ENCODE results near the gene TRMT2A. TPM values are rescaled to one million over a fixed set of nuclear protein-coding genes. Genes with fewer than 3 reads are reported as not detected.

Gene TRMT2A
- polyA plus RNA-seq, 1 donor (not counting 4 experiments of a cell fraction or from before 2014, with no cell fraction given) = 18.3 TPM

DNA sequence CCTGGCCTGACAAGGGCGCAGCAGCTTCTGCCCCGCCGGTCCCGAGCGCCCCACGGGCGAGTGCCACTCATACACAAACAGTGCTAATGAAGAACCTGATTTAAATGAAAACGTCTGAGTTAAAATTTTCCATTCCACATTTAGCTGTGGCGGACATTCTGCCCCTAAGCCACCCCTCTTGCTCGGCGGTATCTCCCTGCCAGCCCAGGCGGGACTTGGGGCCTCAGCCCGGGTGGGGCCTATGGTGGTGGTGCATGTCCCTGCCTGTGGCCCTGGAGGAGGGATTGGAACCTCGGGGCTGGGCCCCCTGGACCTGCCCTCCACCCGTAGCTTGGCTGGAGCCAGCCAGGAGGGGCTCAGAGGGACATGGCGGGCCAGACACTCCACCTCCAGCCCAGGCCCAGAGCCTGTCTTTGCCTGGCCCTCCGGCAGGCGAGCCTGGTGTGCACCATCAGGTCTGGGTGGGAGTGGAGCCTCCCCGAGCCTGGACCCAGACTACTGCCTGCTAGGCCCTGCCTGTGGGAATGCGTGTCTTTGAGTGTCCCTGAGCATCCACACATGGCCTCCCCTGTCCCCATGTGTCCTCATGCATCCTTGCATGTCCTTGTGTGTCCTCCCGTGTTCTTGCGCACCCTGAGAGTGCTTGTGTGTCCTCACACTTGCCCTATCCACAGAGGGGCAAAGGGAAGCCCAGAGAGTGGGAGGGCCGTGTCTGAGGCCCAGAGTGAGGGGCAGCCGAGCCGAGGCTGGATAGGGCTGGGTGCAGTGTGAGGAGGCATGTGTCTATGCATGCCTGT, 19.0 kb upstream of the TRMT2A start:
- no peak for DNase-seq (ENCODE audit: low read depth, low spot score)
- H4K20me1 ChIP-seq (ENCODE audit: control insufficient read depth, extremely low read depth, insufficient read depth, low read length) = peaks cover 31% of the 10 kb centered on the region
- dilution Hi-C loops (cut with MboI; ENCODE audit: extremely low pct_ligation_motif_present, low sequenced_read_pairs) = no loop called here
- H3K4me1 ChIP-seq (ENCODE audit: control insufficient read depth, extremely low read depth, insufficient read depth, low read length) = peaks cover 15% of the 10 kb centered on the region
- no peak overlapping the region for H3K27ac ChIP-seq (ENCODE audit: control insufficient read depth, insufficient read depth, low read length)
- no peaks in the 10 kb centered on the region for H3K9me1 ChIP-seq (ENCODE audit: control insufficient read depth, extremely low read depth, insufficient read depth, low read length)
- no peak for TF ChIP-seq EZH2 (IDR thresholded peaks at IDR 0.05; ENCODE audit: low read length)
- TF ChIP-seq CTCF (optimal IDR thresholded peaks at IDR 0.05 in 1 of 3, IDR thresholded peaks at IDR 0.05 in 1 of 3, conservative IDR thresholded peaks at IDR 0.05 in 1 of 3; ENCODE audit: extremely low read depth in 1 of 3, insufficient read depth in 2 of 3, low read length in 3 of 3) = no peak
- no peak overlapping the region for H3K4me3 ChIP-seq (ENCODE audit: control insufficient read depth in 2 of 3, extremely low read depth in 1 of 3, insufficient read depth in 2 of 3, low read depth in 1 of 3, low read length in 3 of 3)
- no peak for FAIRE-seq
- no peak overlapping the region for H2AFZ ChIP-seq (ENCODE audit: control insufficient read depth, low read length)
- no peaks in the 10 kb centered on the region for H3K27me3 ChIP-seq (ENCODE audit: control insufficient read depth, extremely low read depth, insufficient read depth, low read length)
- peaks cover 69% of the 10 kb centered on the region for H3K79me2 ChIP-seq (ENCODE audit: control insufficient read depth, insufficient read depth, low read length)
- H3K36me3 ChIP-seq (ENCODE audit: control insufficient read depth in 2 of 2, extremely low read depth in 1 of 2, insufficient read depth in 2 of 2, low read length in 2 of 2) = peaks cover 9 to 16% of the 10 kb centered on the region in 2 experiments
- H3K9me3 ChIP-seq (ENCODE audit: control insufficient read depth, low read depth, low read length) = no peaks in the 10 kb centered on the region
- no peak overlapping the region for H3K4me2 ChIP-seq (ENCODE audit: control insufficient read depth, extremely low read depth, insufficient read depth, low read depth, low read length)
- no peak overlapping the region for H3K9ac ChIP-seq (ENCODE audit: control insufficient read depth, extremely low read depth, insufficient read depth, low read length)

- H3K9me3 ChIP-seq (ENCODE audit: control insufficient read depth, low read depth, low read length) = no peaks in the 10 kb centered on the region
- H3K4me1 ChIP-seq (ENCODE audit: control insufficient read depth, extremely low read depth, insufficient read depth, low read length) = peaks cover 15% of the 10 kb centered on the region
- no peak overlapping the region for H3K27ac ChIP-seq (ENCODE audit: control insufficient read depth, insufficient read depth, low read length)
- H3K79me2 ChIP-seq (ENCODE audit: control insufficient read depth, insufficient read depth, low read length) = peaks cover 69% of the 10 kb centered on the region
- DNase-seq (ENCODE audit: low read depth, low spot score) = no peak
- no peaks in the 10 kb centered on the region for H3K9me1 ChIP-seq (ENCODE audit: control insufficient read depth, extremely low read depth, insufficient read depth, low read length)
- peaks cover 31% of the 10 kb centered on the region for H4K20me1 ChIP-seq (ENCODE audit: control insufficient read depth, extremely low read depth, insufficient read depth, low read length)
- FAIRE-seq = no peak
- H3K36me3 ChIP-seq (ENCODE audit: control insufficient read depth in 2 of 2, extremely low read depth in 1 of 2, insufficient read depth in 2 of 2, low read length in 2 of 2) = peaks cover 9 to 13% of the 10 kb centered on the region in 2 experiments
- TF ChIP-seq EZH2 (IDR thresholded peaks at IDR 0.05; ENCODE audit: low read length) (no peak), CTCF (optimal IDR thresholded peaks at IDR 0.05 in 1 of 3, IDR thresholded peaks at IDR 0.05 in 1 of 3, conservative IDR thresholded peaks at IDR 0.05 in 1 of 3; ENCODE audit: extremely low read depth in 1 of 3, insufficient read depth in 2 of 3, low read length in 3 of 3) (no peak)
- H3K9ac ChIP-seq (ENCODE audit: control insufficient read depth, extremely low read depth, insufficient read depth, low read length) = no peak overlapping the region
- H3K4me3 ChIP-seq (ENCODE audit: control insufficient read depth in 2 of 3, extremely low read depth in 1 of 3, insufficient read depth in 2 of 3, low read depth in 1 of 3, low read length in 3 of 3) = no peak overlapping the region
- H3K4me2 ChIP-seq (ENCODE audit: control insufficient read depth, extremely low read depth, insufficient read depth, low read depth, low read length) = peak overlapping the region; percentile 5
- no peak overlapping the region for H2AFZ ChIP-seq (ENCODE audit: control insufficient read depth, low read length)
- dilution Hi-C loops (cut with MboI; ENCODE audit: extremely low pct_ligation_motif_present, low sequenced_read_pairs) = no loop called here
- no peaks in the 10 kb centered on the region for H3K27me3 ChIP-seq (ENCODE audit: control insufficient read depth, extremely low read depth, insufficient read depth, low read length)
Measured at GRCh38 chr22:20135265-20135664, 18.2 kb upstream of the TRMT2A start.

Measured in keratinocyte (primary cell).